Measurements from ENCODE around the gene MTO1. TPM values are rescaled to one million over a fixed set of nuclear protein-coding genes. Genes with fewer than 3 reads are reported as not detected.
A peak's percentile ranks its signal among the peaks of the same experiment; 100 is the strongest.

Gene MTO1
- total and polyA plus RNA-seq, 7 donors, result 15.9 to 25.9 (median 20.2) TPM

- no peaks in the 10 kb centered on the region for H3K27me3 ChIP-seq (ENCODE audit: insufficient read depth in 3 of 3, low read length in 2 of 3)
- TF ChIP-seq, protein P1, sequence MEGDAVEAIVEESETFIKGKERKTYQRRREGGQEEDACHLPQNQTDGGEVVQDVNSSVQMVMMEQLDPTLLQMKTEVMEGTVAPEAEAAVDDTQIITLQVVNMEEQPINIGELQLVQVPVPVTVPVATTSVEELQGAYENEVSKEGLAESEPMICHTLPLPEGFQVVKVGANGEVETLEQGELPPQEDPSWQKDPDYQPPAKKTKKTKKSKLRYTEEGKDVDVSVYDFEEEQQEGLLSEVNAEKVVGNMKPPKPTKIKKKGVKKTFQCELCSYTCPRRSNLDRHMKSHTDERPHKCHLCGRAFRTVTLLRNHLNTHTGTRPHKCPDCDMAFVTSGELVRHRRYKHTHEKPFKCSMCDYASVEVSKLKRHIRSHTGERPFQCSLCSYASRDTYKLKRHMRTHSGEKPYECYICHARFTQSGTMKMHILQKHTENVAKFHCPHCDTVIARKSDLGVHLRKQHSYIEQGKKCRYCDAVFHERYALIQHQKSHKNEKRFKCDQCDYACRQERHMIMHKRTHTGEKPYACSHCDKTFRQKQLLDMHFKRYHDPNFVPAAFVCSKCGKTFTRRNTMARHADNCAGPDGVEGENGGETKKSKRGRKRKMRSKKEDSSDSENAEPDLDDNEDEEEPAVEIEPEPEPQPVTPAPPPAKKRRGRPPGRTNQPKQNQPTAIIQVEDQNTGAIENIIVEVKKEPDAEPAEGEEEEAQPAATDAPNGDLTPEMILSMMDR (IDR thresholded peaks at IDR 0.05), result no peak
- no peak overlapping the region for H3K27ac ChIP-seq
- no peaks in the 10 kb centered on the region for H3K9me3 ChIP-seq
- intact Hi-C loops (cut with DNase I), result no loop called here
- DNase-seq (no peak), ATAC-seq (no peak)
- H3K36me3 ChIP-seq (ENCODE audit: insufficient read depth in 1 of 2, low read depth in 1 of 2), result peaks cover 0 to 12% of the 10 kb centered on the region in 2 donors
- no peaks in the 10 kb centered on the region for H3K4me1 ChIP-seq
- no peak overlapping the region for H3K4me3 ChIP-seq
- 88 to 90% (median 90%) methylated on average over 3 of the region's 3 CpGs for WGBS, 3 donors
Observed at GRCh38 chr6:73435236-73435635, 26.3 kb upstream of the MTO1 start.

- 94 to 98% (median 98%) methylated on average over 3 of the region's 3 CpGs for WGBS, 3 donors
Observed at GRCh38 chr6:73443555-73443954, 18.0 kb upstream of the MTO1 start.

GRCh38 chr6:73451223-73452106 is 10.1 kb upstream of the MTO1 start:
- TF ChIP-seq, protein P1 (IDR thresholded peaks at IDR 0.05), result no peak
- Histone ChIP-seq H3K4me3 (peak overlapping the region; percentile 78), H3K9me3 (no peaks in the 10 kb centered on the region), H3K36me3 (ENCODE audit: insufficient read depth in 1 of 2, low read depth in 1 of 2) (peaks cover 0 to 6% of the 10 kb centered on the region in 2 donors), H3K27ac (peak overlapping the region; percentile 70), H3K4me1 (peaks cover 7% of the 10 kb centered on the region), H3K27me3 (ENCODE audit: insufficient read depth in 3 of 3, low read length in 2 of 3) (peaks cover 0 to 43% (median 2%) of the 10 kb centered on the region in 3 donors)
- intact Hi-C loops (cut with DNase I), result no loop called here
- ATAC-seq, result peak; percentile 41 to 69 (median 54)
- DNase-seq, result peak; percentile 51 to 59
- WGBS, 3 donors, result 0 to 1% (median 0%) methylated on average over 70 to 79 of the region's 79 CpGs

More at GRCh38 chr6:73443555-73443954, 18.0 kb upstream of the MTO1 start:
- H3K9me3 ChIP-seq, result no peaks in the 10 kb centered on the region
- TF ChIP-seq, protein P1 (IDR thresholded peaks at IDR 0.05), result no peak
- peaks cover 0 to 5% (median 0%) of the 10 kb centered on the region in 3 donors for H3K27me3 ChIP-seq (ENCODE audit: insufficient read depth in 3 of 3, low read length in 2 of 3)
- DNase-seq, result no peak
- peaks cover 0 to 22% of the 10 kb centered on the region in 2 donors for H3K36me3 ChIP-seq (ENCODE audit: insufficient read depth in 1 of 2, low read depth in 1 of 2)
- intact Hi-C loops (cut with DNase I), result no loop called here
- no peak for ATAC-seq
- H3K27ac ChIP-seq, result no peak overlapping the region
- H3K4me3 ChIP-seq, result no peak overlapping the region
- H3K4me1 ChIP-seq, result no peaks in the 10 kb centered on the region

- peak; percentile 78 to 83 for DNase-seq
- H3K4me1 ChIP-seq, result peaks cover 7% of the 10 kb centered on the region
- peaks cover 0 to 43% (median 2%) of the 10 kb centered on the region in 3 donors for H3K27me3 ChIP-seq (ENCODE audit: insufficient read depth in 3 of 3, low read length in 2 of 3)
- H3K9me3 ChIP-seq, result no peaks in the 10 kb centered on the region
- peak within 1 kb of the TSS; percentile 78 for H3K4me3 ChIP-seq
- H3K36me3 ChIP-seq (ENCODE audit: insufficient read depth in 1 of 2, low read depth in 1 of 2), result peaks cover 0 to 6% of the 10 kb centered on the region in 2 donors
- H3K27ac ChIP-seq, result peak within 1 kb of the TSS; percentile 70
- 3 to 9% (median 5%) methylated on average over 23 of the region's 23 CpGs for WGBS, 3 donors
- intact Hi-C loops (cut with DNase I), result no loop called here
- TF ChIP-seq, protein P1 (IDR thresholded peaks at IDR 0.05), result no peak
- ATAC-seq, result peak; percentile 78 to 83 (median 80)
Observed at GRCh38 chr6:73452107-73452461, 9.5 kb upstream of the MTO1 start, which contains the start of gene CGAS. Gene CGAS (minus strand): TSS chr6:73452297. CDS start chr6:73452181, 116 bp downstream.
